ENCODE results near the gene ZNF296.

- no peak for TF ChIP-seq CTCF (IDR thresholded peaks at IDR 0.05; ENCODE audit: insufficient read depth, low read length, poor library complexity, severe bottlenecking)
- TF ChIP-seq EZH2phosphoT487 (conservative IDR thresholded peaks at IDR 0.05; ENCODE audit: low read length): no peak
Observed at GRCh38 chr19:45056831-45057230, 19.4 kb downstream of the ZNF296 start.
